Keratinocyte (primary cell): ENCODE results near the gene SLC8A1. TPM values are rescaled to one million over a fixed set of nuclear protein-coding genes. Genes with fewer than 3 reads are reported as not detected.

Source experiments
- DNase-seq: peaks from one replicate; pipeline ENCODE4 v3.0.0-alpha.2; 2011; ENCODE audit warnings: low read depth, missing footprints, low spot score
- FAIRE-seq: peaks from 2 replicates; lab custom pipeline; 2011; peaks lifted over from hg19 to GRCh38; lab: Jason Lieb, UNC
- H2AFZ ChIP-seq: 2 replicates; pipeline ENCODE4 v1.6.0; 2012; ENCODE audit warnings: low read length, control low read depth, inconsistent platforms; ENCODE audit not compliant: control insufficient read depth
- H3K27ac ChIP-seq: 2 replicates; pipeline ENCODE4 v1.5.1; 2011; ENCODE audit warnings: low read length; ENCODE audit not compliant: control insufficient read depth, insufficient read depth
- H3K27me3 ChIP-seq: 3 replicates; pipeline ENCODE4 v1.6.0; 2011; ENCODE audit warnings: low read length; ENCODE audit not compliant: control insufficient read depth, insufficient read depth; ENCODE audit errors: extremely low read depth
- H3K36me3 ChIP-seq, 2 experiments: 2 replicates in 1 of 2; 3 replicates in 1 of 2; pipeline ENCODE4 v1.5.1; 2011; ENCODE audit warnings: low read length in 2 of 2, mild to moderate bottlenecking in 1 of 2; ENCODE audit not compliant: control insufficient read depth in 2 of 2, insufficient read depth in 2 of 2; ENCODE audit errors: extremely low read depth in 1 of 2
- H3K4me1 ChIP-seq: 3 replicates; pipeline ENCODE4 v1.5.1; 2011; ENCODE audit warnings: low read length; ENCODE audit not compliant: control insufficient read depth, insufficient read depth; ENCODE audit errors: extremely low read depth
- H3K4me2 ChIP-seq: 3 replicates; pipeline ENCODE4 v1.6.0; 2011; ENCODE audit warnings: low read depth, low read length; ENCODE audit not compliant: control insufficient read depth, insufficient read depth; ENCODE audit errors: extremely low read depth
- H3K4me3 ChIP-seq, 3 experiments: fragments of 200-600 bp in 1 of 3; sonication (generic) in 1 of 3; 2 replicates in 2 of 3; 3 replicates in 1 of 3; pipeline ENCODE4 v1.5.1; 2011 to 2016; ENCODE audit warnings: low read length in 3 of 3, mild to moderate bottlenecking in 3 of 3, control low read depth in 2 of 3, inconsistent platforms in 1 of 3, low read depth in 1 of 3, mixed read lengths in 1 of 3, mixed run types in 1 of 3, moderate library complexity in 1 of 3; ENCODE audit not compliant: control insufficient read depth in 2 of 3, insufficient read depth in 2 of 3; ENCODE audit errors: extremely low read depth in 1 of 3
- H3K79me2 ChIP-seq: 2 replicates; pipeline ENCODE4 v1.6.0; 2012; ENCODE audit warnings: low read length; ENCODE audit not compliant: control insufficient read depth, insufficient read depth
- H3K9ac ChIP-seq: 3 replicates; pipeline ENCODE4 v1.6.0; 2011; ENCODE audit warnings: low read length; ENCODE audit not compliant: control insufficient read depth, insufficient read depth; ENCODE audit errors: extremely low read depth
- H3K9me1 ChIP-seq: 3 replicates; pipeline ENCODE4 v1.6.0; 2011; ENCODE audit warnings: low read length; ENCODE audit not compliant: control insufficient read depth, insufficient read depth; ENCODE audit errors: extremely low read depth
- H3K9me3 ChIP-seq: 2 replicates; pipeline ENCODE4 v1.5.1; 2012; ENCODE audit warnings: low read depth, low read length; ENCODE audit not compliant: control insufficient read depth
- H4K20me1 ChIP-seq: 3 replicates; pipeline ENCODE4 v1.6.0; 2011; ENCODE audit warnings: low read length; ENCODE audit not compliant: control insufficient read depth, insufficient read depth; ENCODE audit errors: extremely low read depth
- CTCF ChIP-seq, 3 experiments: IDR thresholded peaks in 1 of 3; conservative IDR thresholded peaks in 1 of 3; optimal IDR thresholded peaks in 1 of 3; 2 replicates in 2 of 3; 3 replicates in 1 of 3; pipeline versions ENCODE3 to v1.5.1; 2011; ENCODE audit warnings: low read length in 3 of 3, mild to moderate bottlenecking in 3 of 3, moderate library complexity in 2 of 3, control low read depth in 1 of 3, inconsistent platforms in 1 of 3; ENCODE audit not compliant: insufficient read depth in 2 of 3; ENCODE audit errors: extremely low read depth in 1 of 3
- EZH2 ChIP-seq: IDR thresholded peaks from one replicate; pipeline ENCODE4 v1.6.1; 2012; ENCODE audit warnings: inconsistent platforms, mild to moderate bottlenecking, low read length, moderate library complexity
- dilution Hi-C: fragments of 300-500 bp; cut with MboI; formaldehyde crosslinking; loops from one replicate; pipeline ENCODE4 v1.7.0; 2020; ENCODE audit warnings: low sequenced_read_pairs; ENCODE audit not compliant: extremely low pct_ligation_motif_present
- polyA plus RNA-seq, 5 experiments: library from polyadenylated mRNA; depleted of rRNA in 3 of 5; stranded (reverse) in 3 of 5; stranded (forward) in 1 of 5; unstranded in 1 of 5; fragments of >200 nt; gene quantifications; 1 replicate in 1 of 5; 2 replicates in 3 of 5; 3 replicates in 1 of 5; pipeline versions ENCODE4 v1.2.1 to v1.2.3, GENCODE V29; 2011 to 2012; ENCODE audit warnings: missing spikeins in 2 of 5, low read depth in 1 of 5, low replicate concordance in 1 of 5

The SLC8A1 gene
- polyA plus RNA-seq, 1 donor (not counting 4 experiments of a cell fraction or from before 2014, with no cell fraction given), result 2.7 TPM

DNA sequence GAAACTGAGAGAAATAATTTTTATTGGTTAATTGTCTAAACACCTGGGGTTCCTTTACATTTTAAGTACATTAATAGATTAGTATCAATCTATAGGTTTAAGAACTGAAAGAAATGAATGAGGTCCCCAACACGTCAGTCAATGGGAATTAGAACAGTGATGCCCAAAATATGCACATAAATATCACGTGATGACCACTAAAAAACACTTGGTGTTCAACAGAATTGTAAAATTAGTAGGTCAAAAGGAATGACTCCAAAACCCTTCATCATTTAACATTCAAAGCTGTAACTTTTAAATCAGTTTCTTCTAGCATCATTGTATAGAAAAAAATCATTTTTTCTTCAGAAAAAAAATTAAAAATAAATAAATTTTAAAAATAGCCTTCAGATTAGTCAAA is 140.9 kb downstream of the SLC8A1 start:
- Histone ChIP-seq H3K27me3 (no peaks in the 10 kb centered on the region), H3K9me1 (no peaks in the 10 kb centered on the region), H3K4me2 (no peak overlapping the region), H4K20me1 (no peaks in the 10 kb centered on the region), H3K4me3 (no peak overlapping the region), H3K79me2 (no peaks in the 10 kb centered on the region), H3K27ac (no peak overlapping the region), H3K9me3 (no peaks in the 10 kb centered on the region), H3K9ac (no peak overlapping the region), H3K36me3 (no peaks in the 10 kb centered on the region), H3K4me1 (no peaks in the 10 kb centered on the region), H2AFZ (no peak overlapping the region)
- DNase-seq (no peak), FAIRE-seq (no peak)
- dilution Hi-C loops, result no loop called here
- TF ChIP-seq CTCF (optimal IDR thresholded peaks at IDR 0.05 in 1 of 3, IDR thresholded peaks at IDR 0.05 in 1 of 3, conservative IDR thresholded peaks at IDR 0.05 in 1 of 3; ENCODE audit: extremely low read depth in 1 of 3, insufficient read depth in 2 of 3, low read length in 3 of 3), result no peak

- no peaks in the 10 kb centered on the region for H3K9me3 ChIP-seq
- H3K36me3 ChIP-seq, result no peaks in the 10 kb centered on the region
- dilution Hi-C loops, result no loop called here
- no peak for FAIRE-seq
- no peak overlapping the region for H3K9ac ChIP-seq
- no peaks in the 10 kb centered on the region for H3K79me2 ChIP-seq
- no peak overlapping the region for H3K4me2 ChIP-seq
- no peaks in the 10 kb centered on the region for H3K9me1 ChIP-seq
- H3K27ac ChIP-seq, result no peak overlapping the region
- H2AFZ ChIP-seq, result no peak overlapping the region
- H3K4me3 ChIP-seq, result no peak overlapping the region
- H4K20me1 ChIP-seq, result no peaks in the 10 kb centered on the region
- TF ChIP-seq CTCF (optimal IDR thresholded peaks at IDR 0.05 in 1 of 3, IDR thresholded peaks at IDR 0.05 in 1 of 3, conservative IDR thresholded peaks at IDR 0.05 in 1 of 3; ENCODE audit: extremely low read depth in 1 of 3, insufficient read depth in 2 of 3, low read length in 3 of 3), result no peak
- no peak for TF ChIP-seq EZH2
- no peaks in the 10 kb centered on the region for H3K4me1 ChIP-seq
- no peaks in the 10 kb centered on the region for H3K27me3 ChIP-seq
- no peak for DNase-seq
Observed at GRCh38 chr2:40310303-40310702, 141.6 kb downstream of the SLC8A1 start.
